ENCODE results near the gene CSRNP3.

DNA sequence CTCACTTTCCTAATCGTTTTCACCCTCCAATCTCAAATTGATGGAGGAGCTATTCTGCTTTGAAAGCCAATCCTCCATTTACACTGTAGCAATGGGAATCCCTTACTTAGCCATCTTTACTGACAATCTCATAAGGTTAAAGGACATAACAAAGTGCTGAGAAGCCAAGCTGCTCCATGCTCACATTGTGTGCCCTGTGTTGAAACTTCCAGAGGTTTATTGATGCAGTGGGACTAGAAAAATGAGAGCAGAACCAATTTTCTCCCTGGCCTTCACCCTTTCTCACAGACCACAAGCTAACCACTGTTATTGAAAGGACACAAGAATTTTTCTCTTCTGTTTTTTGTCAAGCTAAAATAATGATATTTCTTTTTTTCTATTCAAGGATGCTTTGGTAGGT, 63.8 kb downstream of the CSRNP3 start:
- TF ChIP-seq ZNF610 (tag by site-specific recombination; IDR thresholded peaks at IDR 0.05; ENCODE audit: borderline replicate concordance) (no peak), TCF7L2 (IDR thresholded peaks at IDR 0.05; ENCODE audit: borderline replicate concordance, low read depth, low read length) (no peak), ZNF324 (tag by site-specific recombination; IDR thresholded peaks at IDR 0.05) (no peak), ZNF274 (IDR thresholded peaks at IDR 0.05; ENCODE audit: low read length) (no peak), ZNF274 (tag by site-specific recombination; IDR thresholded peaks at IDR 0.05; ENCODE audit: borderline replicate concordance) (no peak), ZNF701 (tag by site-specific recombination; IDR thresholded peaks at IDR 0.05) (no peak), ZNF24 (tag by site-specific recombination; IDR thresholded peaks at IDR 0.05) (no peak), GLI2 (tag by site-specific recombination; IDR thresholded peaks at IDR 0.05; ENCODE audit: borderline replicate concordance, low read depth) (no peak), ZBTB21 (tag by site-specific recombination; IDR thresholded peaks at IDR 0.05) (no peak), ATF2 (tag by site-specific recombination; IDR thresholded peaks at IDR 0.05; ENCODE audit: low read depth) (no peak)
- TF ChIP-seq, protein P1, sequence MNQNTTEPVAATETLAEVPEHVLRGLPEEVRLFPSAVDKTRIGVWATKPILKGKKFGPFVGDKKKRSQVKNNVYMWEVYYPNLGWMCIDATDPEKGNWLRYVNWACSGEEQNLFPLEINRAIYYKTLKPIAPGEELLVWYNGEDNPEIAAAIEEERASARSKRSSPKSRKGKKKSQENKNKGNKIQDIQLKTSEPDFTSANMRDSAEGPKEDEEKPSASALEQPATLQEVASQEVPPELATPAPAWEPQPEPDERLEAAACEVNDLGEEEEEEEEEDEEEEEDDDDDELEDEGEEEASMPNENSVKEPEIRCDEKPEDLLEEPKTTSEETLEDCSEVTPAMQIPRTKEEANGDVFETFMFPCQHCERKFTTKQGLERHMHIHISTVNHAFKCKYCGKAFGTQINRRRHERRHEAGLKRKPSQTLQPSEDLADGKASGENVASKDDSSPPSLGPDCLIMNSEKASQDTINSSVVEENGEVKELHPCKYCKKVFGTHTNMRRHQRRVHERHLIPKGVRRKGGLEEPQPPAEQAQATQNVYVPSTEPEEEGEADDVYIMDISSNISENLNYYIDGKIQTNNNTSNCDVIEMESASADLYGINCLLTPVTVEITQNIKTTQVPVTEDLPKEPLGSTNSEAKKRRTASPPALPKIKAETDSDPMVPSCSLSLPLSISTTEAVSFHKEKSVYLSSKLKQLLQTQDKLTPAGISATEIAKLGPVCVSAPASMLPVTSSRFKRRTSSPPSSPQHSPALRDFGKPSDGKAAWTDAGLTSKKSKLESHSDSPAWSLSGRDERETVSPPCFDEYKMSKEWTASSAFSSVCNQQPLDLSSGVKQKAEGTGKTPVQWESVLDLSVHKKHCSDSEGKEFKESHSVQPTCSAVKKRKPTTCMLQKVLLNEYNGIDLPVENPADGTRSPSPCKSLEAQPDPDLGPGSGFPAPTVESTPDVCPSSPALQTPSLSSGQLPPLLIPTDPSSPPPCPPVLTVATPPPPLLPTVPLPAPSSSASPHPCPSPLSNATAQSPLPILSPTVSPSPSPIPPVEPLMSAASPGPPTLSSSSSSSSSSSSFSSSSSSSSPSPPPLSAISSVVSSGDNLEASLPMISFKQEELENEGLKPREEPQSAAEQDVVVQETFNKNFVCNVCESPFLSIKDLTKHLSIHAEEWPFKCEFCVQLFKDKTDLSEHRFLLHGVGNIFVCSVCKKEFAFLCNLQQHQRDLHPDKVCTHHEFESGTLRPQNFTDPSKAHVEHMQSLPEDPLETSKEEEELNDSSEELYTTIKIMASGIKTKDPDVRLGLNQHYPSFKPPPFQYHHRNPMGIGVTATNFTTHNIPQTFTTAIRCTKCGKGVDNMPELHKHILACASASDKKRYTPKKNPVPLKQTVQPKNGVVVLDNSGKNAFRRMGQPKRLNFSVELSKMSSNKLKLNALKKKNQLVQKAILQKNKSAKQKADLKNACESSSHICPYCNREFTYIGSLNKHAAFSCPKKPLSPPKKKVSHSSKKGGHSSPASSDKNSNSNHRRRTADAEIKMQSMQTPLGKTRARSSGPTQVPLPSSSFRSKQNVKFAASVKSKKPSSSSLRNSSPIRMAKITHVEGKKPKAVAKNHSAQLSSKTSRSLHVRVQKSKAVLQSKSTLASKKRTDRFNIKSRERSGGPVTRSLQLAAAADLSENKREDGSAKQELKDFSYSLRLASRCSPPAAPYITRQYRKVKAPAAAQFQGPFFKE (tag by site-specific recombination; IDR thresholded peaks at IDR 0.05; ENCODE audit: borderline replicate concordance), result no peak
- TF ChIP-seq, protein P2, sequence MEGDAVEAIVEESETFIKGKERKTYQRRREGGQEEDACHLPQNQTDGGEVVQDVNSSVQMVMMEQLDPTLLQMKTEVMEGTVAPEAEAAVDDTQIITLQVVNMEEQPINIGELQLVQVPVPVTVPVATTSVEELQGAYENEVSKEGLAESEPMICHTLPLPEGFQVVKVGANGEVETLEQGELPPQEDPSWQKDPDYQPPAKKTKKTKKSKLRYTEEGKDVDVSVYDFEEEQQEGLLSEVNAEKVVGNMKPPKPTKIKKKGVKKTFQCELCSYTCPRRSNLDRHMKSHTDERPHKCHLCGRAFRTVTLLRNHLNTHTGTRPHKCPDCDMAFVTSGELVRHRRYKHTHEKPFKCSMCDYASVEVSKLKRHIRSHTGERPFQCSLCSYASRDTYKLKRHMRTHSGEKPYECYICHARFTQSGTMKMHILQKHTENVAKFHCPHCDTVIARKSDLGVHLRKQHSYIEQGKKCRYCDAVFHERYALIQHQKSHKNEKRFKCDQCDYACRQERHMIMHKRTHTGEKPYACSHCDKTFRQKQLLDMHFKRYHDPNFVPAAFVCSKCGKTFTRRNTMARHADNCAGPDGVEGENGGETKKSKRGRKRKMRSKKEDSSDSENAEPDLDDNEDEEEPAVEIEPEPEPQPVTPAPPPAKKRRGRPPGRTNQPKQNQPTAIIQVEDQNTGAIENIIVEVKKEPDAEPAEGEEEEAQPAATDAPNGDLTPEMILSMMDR (tag by site-specific recombination; IDR thresholded peaks at IDR 0.05), result no peak
- TF ChIP-seq, protein P3, sequence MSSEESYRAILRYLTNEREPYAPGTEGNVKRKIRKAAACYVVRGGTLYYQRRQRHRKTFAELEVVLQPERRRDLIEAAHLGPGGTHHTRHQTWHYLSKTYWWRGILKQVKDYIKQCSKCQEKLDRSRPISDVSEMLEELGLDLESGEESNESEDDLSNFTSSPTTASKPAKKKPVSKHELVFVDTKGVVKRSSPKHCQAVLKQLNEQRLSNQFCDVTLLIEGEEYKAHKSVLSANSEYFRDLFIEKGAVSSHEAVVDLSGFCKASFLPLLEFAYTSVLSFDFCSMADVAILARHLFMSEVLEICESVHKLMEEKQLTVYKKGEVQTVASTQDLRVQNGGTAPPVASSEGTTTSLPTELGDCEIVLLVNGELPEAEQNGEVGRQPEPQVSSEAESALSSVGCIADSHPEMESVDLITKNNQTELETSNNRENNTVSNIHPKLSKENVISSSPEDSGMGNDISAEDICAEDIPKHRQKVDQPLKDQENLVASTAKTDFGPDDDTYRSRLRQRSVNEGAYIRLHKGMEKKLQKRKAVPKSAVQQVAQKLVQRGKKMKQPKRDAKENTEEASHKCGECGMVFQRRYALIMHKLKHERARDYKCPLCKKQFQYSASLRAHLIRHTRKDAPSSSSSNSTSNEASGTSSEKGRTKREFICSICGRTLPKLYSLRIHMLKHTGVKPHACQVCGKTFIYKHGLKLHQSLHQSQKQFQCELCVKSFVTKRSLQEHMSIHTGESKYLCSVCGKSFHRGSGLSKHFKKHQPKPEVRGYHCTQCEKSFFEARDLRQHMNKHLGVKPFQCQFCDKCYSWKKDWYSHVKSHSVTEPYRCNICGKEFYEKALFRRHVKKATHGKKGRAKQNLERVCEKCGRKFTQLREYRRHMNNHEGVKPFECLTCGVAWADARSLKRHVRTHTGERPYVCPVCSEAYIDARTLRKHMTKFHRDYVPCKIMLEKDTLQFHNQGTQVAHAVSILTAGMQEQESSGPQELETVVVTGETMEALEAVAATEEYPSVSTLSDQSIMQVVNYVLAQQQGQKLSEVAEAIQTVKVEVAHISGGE (tag by site-specific recombination; conservative IDR thresholded peaks at IDR 0.05; ENCODE audit: low read depth), result no peak
